Activated naive CD8-positive, alpha-beta T cell treated with anti-CD3 and anti-CD28 coated beads for 36 hours (primary cell): Measurements from ENCODE around the gene RAD51D. TPM values are rescaled to one million over a fixed set of nuclear protein-coding genes. Genes with fewer than 3 reads are reported as not detected.
"Not testable (repeated sequence)": the region's sequence is repeated elsewhere in the genome, so short reads cannot be mapped to it uniquely, and the experiment has no call there.

Experiments
- DNase-seq: peaks from one replicate; pipeline ENCODE4 v3.0.0; 2021
- H3K27ac Mint-ChIP-seq: one replicate; pipeline ENCODE4 v1.8.0; 2022; ENCODE audit warnings: mild to moderate bottlenecking, moderate library complexity, mixed read lengths
- H3K27me3 Mint-ChIP-seq: one replicate; pipeline ENCODE4 v1.8.0; 2022; ENCODE audit warnings: mild to moderate bottlenecking, mixed read lengths
- H3K36me3 Mint-ChIP-seq: one replicate; pipeline ENCODE4 v1.8.0; 2021; ENCODE audit warnings: mild to moderate bottlenecking, mixed read lengths
- H3K4me1 Mint-ChIP-seq: one replicate; pipeline ENCODE4 v1.8.0; 2021; ENCODE audit warnings: mixed read lengths
- H3K4me3 Mint-ChIP-seq: one replicate; pipeline ENCODE4 v1.8.0; 2022; ENCODE audit warnings: mild to moderate bottlenecking, moderate library complexity, mixed read lengths
- H3K9me3 Mint-ChIP-seq: one replicate; pipeline ENCODE4 v1.8.0; 2022; ENCODE audit warnings: mixed read lengths
- total RNA-seq, 2 experiments: library from RNA; stranded (reverse); gene quantifications; one replicate each; pipeline ENCODE4 v1.2.3, GENCODE V29; 2021

RAD51D gene
- total RNA-seq, 2 experiments from 2014 or later: 25.8 to 30.8 TPM

GRCh38 chr17:35127751-35128514, 8.3 kb upstream of the RAD51D start:
- DNase-seq: no peak
- peaks cover 7% of the 10 kb centered on the region for H3K36me3 Mint-ChIP-seq
- peak overlapping the region; percentile 38 for H3K27ac Mint-ChIP-seq
- peaks cover 7% of the 10 kb centered on the region for H3K4me1 Mint-ChIP-seq
- no peaks in the 10 kb centered on the region for H3K27me3 Mint-ChIP-seq
- H3K4me3 Mint-ChIP-seq: no peak overlapping the region
- H3K9me3 Mint-ChIP-seq: no peaks in the 10 kb centered on the region

- H3K4me3 Mint-ChIP-seq: no peak within 1 kb of the TSS
- H3K4me1 Mint-ChIP-seq: peaks cover 26% of the 10 kb centered on the region
- no peaks in the 10 kb centered on the region for H3K9me3 Mint-ChIP-seq
- H3K36me3 Mint-ChIP-seq: peaks cover 15% of the 10 kb centered on the region
- no peak within 1 kb of the TSS for H3K27ac Mint-ChIP-seq
- DNase-seq: no peak
- peaks cover 3% of the 10 kb centered on the region for H3K27me3 Mint-ChIP-seq
Observed at GRCh38 chr17:35121315-35121714, 1.7 kb upstream of the RAD51D start, which contains the start of gene FNDC8. Gene FNDC8 (plus strand): TSS chr17:35121615. CDS start chr17:35121694, 79 bp downstream.

- peaks cover 33% of the 10 kb centered on the region for H3K4me1 Mint-ChIP-seq
- peak overlapping the region; percentile 6 for H3K27ac Mint-ChIP-seq
- H3K36me3 Mint-ChIP-seq: peaks cover 17% of the 10 kb centered on the region
- H3K27me3 Mint-ChIP-seq: peaks cover 3% of the 10 kb centered on the region
- no peaks in the 10 kb centered on the region for H3K9me3 Mint-ChIP-seq
- peak overlapping the region; percentile 90 for H3K4me3 Mint-ChIP-seq
- peak; percentile 12 for DNase-seq
Observed at GRCh38 chr17:35117984-35118383, 1.7 kb downstream of the RAD51D start.

- Mint-ChIP-seq H3K27ac (no peak overlapping the region), H3K9me3 (no peaks in the 10 kb centered on the region), H3K27me3 (peaks cover 3% of the 10 kb centered on the region), H3K4me1 (peaks cover 33% of the 10 kb centered on the region), H3K36me3 (peaks cover 18% of the 10 kb centered on the region), H3K4me3 (no peak overlapping the region)
- DNase-seq: no peak
Observed at GRCh38 chr17:35116845-35117244, 2.8 kb downstream of the RAD51D start.

GRCh38 chr17:35110791-35111190, 8.9 kb downstream of the RAD51D start:
- H3K4me3 Mint-ChIP-seq, H3K27me3 Mint-ChIP-seq, H3K9me3 Mint-ChIP-seq, H3K27ac Mint-ChIP-seq, DNase-seq, H3K4me1 Mint-ChIP-seq: not testable (repeated sequence)
- peaks cover 18% of the 10 kb centered on the region for H3K36me3 Mint-ChIP-seq

GRCh38 chr17:35104844-35105450, 14.7 kb downstream of the RAD51D start:
- Mint-ChIP-seq H3K27me3 (no peaks in the 10 kb centered on the region), H3K4me3 (no peak overlapping the region), H3K27ac (no peak overlapping the region), H3K9me3 (no peaks in the 10 kb centered on the region), H3K36me3 (peaks cover 26% of the 10 kb centered on the region), H3K4me1 (no peaks in the 10 kb centered on the region)
- DNase-seq: no peak

- Mint-ChIP-seq H3K36me3 (peaks cover 23% of the 10 kb centered on the region), H3K9me3 (no peaks in the 10 kb centered on the region), H3K27me3 (no peaks in the 10 kb centered on the region), H3K4me3 (no peak overlapping the region), H3K4me1 (no peaks in the 10 kb centered on the region), H3K27ac (no peak overlapping the region)
- DNase-seq: no peak
Observed at GRCh38 chr17:35103271-35103670, 16.4 kb downstream of the RAD51D start.

- peak overlapping the region; percentile 5 for H3K27ac Mint-ChIP-seq
Observed at GRCh38 chr17:35101725-35102124, 17.9 kb downstream of the RAD51D start.

GRCh38 chr17:35101036-35101435, 18.6 kb downstream of the RAD51D start:
- no peaks in the 10 kb centered on the region for H3K9me3 Mint-ChIP-seq
- peaks cover 13% of the 10 kb centered on the region for H3K36me3 Mint-ChIP-seq
- no peak for DNase-seq
- H3K4me1 Mint-ChIP-seq: no peaks in the 10 kb centered on the region
- H3K4me3 Mint-ChIP-seq: no peak overlapping the region
- H3K27ac Mint-ChIP-seq: no peak overlapping the region
- no peaks in the 10 kb centered on the region for H3K27me3 Mint-ChIP-seq

More at GRCh38 chr17:35101725-35102124, 17.9 kb downstream of the RAD51D start:
- H3K4me1 Mint-ChIP-seq: no peaks in the 10 kb centered on the region
- no peaks in the 10 kb centered on the region for H3K9me3 Mint-ChIP-seq
- H3K36me3 Mint-ChIP-seq: peaks cover 20% of the 10 kb centered on the region
- H3K4me3 Mint-ChIP-seq: no peak overlapping the region
- no peak for DNase-seq
- H3K27me3 Mint-ChIP-seq: no peaks in the 10 kb centered on the region

- Mint-ChIP-seq H3K4me1 (no peaks in the 10 kb centered on the region), H3K27me3 (no peaks in the 10 kb centered on the region), H3K9me3 (no peaks in the 10 kb centered on the region), H3K27ac (no peak overlapping the region), H3K4me3 (no peak overlapping the region), H3K36me3 (peaks cover 8% of the 10 kb centered on the region)
- DNase-seq: no peak
Observed at GRCh38 chr17:35099908-35100307, 19.8 kb downstream of the RAD51D start.

- no peak overlapping the region for H3K4me3 Mint-ChIP-seq
- peaks cover 4% of the 10 kb centered on the region for H3K36me3 Mint-ChIP-seq
- H3K27me3 Mint-ChIP-seq: no peaks in the 10 kb centered on the region
- no peaks in the 10 kb centered on the region for H3K4me1 Mint-ChIP-seq
- DNase-seq: no peak
- H3K9me3 Mint-ChIP-seq: no peaks in the 10 kb centered on the region
- H3K27ac Mint-ChIP-seq: no peak overlapping the region
Observed at GRCh38 chr17:35097776-35098175, 21.9 kb downstream of the RAD51D start.

- H3K36me3 Mint-ChIP-seq: peaks cover 1% of the 10 kb centered on the region
- H3K9me3 Mint-ChIP-seq: no peaks in the 10 kb centered on the region
- H3K27ac Mint-ChIP-seq: no peak overlapping the region
- peaks cover 3% of the 10 kb centered on the region for H3K4me1 Mint-ChIP-seq
- no peak for DNase-seq
- H3K27me3 Mint-ChIP-seq: no peaks in the 10 kb centered on the region
- H3K4me3 Mint-ChIP-seq: no peak overlapping the region
Observed at GRCh38 chr17:35095741-35096140, 23.9 kb downstream of the RAD51D start.

- no peaks in the 10 kb centered on the region for H3K27me3 Mint-ChIP-seq
Observed at GRCh38 chr17:35094902-35095301, 24.8 kb downstream of the RAD51D start.

GRCh38 chr17:35090707-35091106, 29.0 kb downstream of the RAD51D start:
- not testable (repeated sequence) for H3K27ac Mint-ChIP-seq, H3K36me3 Mint-ChIP-seq, H3K4me3 Mint-ChIP-seq, H3K27me3 Mint-ChIP-seq, H3K9me3 Mint-ChIP-seq, DNase-seq
- peaks cover 40% of the 10 kb centered on the region for H3K4me1 Mint-ChIP-seq

More at GRCh38 chr17:35094902-35095301, 24.8 kb downstream of the RAD51D start:
- Mint-ChIP-seq H3K9me3 (no peaks in the 10 kb centered on the region), H3K4me1 (peaks cover 9% of the 10 kb centered on the region), H3K4me3 (no peak overlapping the region), H3K27ac (no peak overlapping the region), H3K36me3 (no peaks in the 10 kb centered on the region)
- no peak for DNase-seq

- DNase-seq: peak; percentile 36
- Mint-ChIP-seq H3K4me3 (peak overlapping the region; percentile 83), H3K27ac (peak overlapping the region; percentile 96), H3K36me3 (peaks cover 2% of the 10 kb centered on the region), H3K4me1 (peaks cover 48% of the 10 kb centered on the region), H3K27me3 (no peaks in the 10 kb centered on the region), H3K9me3 (no peaks in the 10 kb centered on the region)
Observed at GRCh38 chr17:35089586-35090296, 29.9 kb downstream of the RAD51D start.
